NCI-H1436 (cell line): Measurements from ENCODE around the gene KRTAP5-5.
"Not testable (repeated sequence)": the region's sequence is repeated elsewhere in the genome, so short reads cannot be mapped to it uniquely, and the experiment has no call there.

ENCODE experiments used
- DNase-seq: peaks from one replicate; lab custom pipeline; 2025; lab: John Stamatoyannopoulos, UW

The KRTAP5-5 gene

GRCh38 chr11:1629326-1630185, at the start of gene KRTAP5-5:
TSS of gene KRTAP5-5 (plus strand) at chr11:1629775. CDS start at chr11:1629841, 66 bp downstream.
- DNase-seq: no peak

GRCh38 chr11:1581976-1582375, 47.6 kb upstream of the KRTAP5-5 start:
- DNase-seq: no peak

GRCh38 chr11:1582909-1583308, 46.7 kb upstream of the KRTAP5-5 start:
- not testable (repeated sequence) for DNase-seq

- not testable (repeated sequence) for DNase-seq
Measured at GRCh38 chr11:1584661-1585370, 44.8 kb upstream of the KRTAP5-5 start, which contains the start of gene KRTAP5-1. TSS of gene KRTAP5-1 (minus strand) at chr11:1585283. CDS start at chr11:1585249, 34 bp downstream.

GRCh38 chr11:1586699-1587098, 42.9 kb upstream of the KRTAP5-5 start:
- no peak for DNase-seq

GRCh38 chr11:1589191-1589963, 40.2 kb upstream of the KRTAP5-5 start:
- not testable (repeated sequence) for DNase-seq

- no peak for DNase-seq
Measured at GRCh38 chr11:1589996-1590395, 39.6 kb upstream of the KRTAP5-5 start.

GRCh38 chr11:1592628-1593027, 36.9 kb upstream of the KRTAP5-5 start:
- peak; percentile 30 for DNase-seq

- not testable (repeated sequence) for DNase-seq
Measured at GRCh38 chr11:1595994-1596575, 33.5 kb upstream of the KRTAP5-5 start.

GRCh38 chr11:1596576-1597121, 32.9 kb upstream of the KRTAP5-5 start:
- not testable (repeated sequence) for DNase-seq

- no peak for DNase-seq
Measured at GRCh38 chr11:1597331-1597993, 32.1 kb upstream of the KRTAP5-5 start.

GRCh38 chr11:1597994-1598380, 31.6 kb upstream of the KRTAP5-5 start, which contains the start of gene KRTAP5-2:
TSS of gene KRTAP5-2 (minus strand) at chr11:1598294. CDS start at chr11:1598250, 44 bp downstream.
- no peak for DNase-seq

GRCh38 chr11:1598406-1598805, 31.2 kb upstream of the KRTAP5-5 start:
- not testable (repeated sequence) for DNase-seq

GRCh38 chr11:1598816-1599215, 30.8 kb upstream of the KRTAP5-5 start:
- no peak for DNase-seq

GRCh38 chr11:1600626-1601025, 28.9 kb upstream of the KRTAP5-5 start:
- no peak for DNase-seq

GRCh38 chr11:1601663-1602062, 27.9 kb upstream of the KRTAP5-5 start:
- not testable (repeated sequence) for DNase-seq

GRCh38 chr11:1603629-1604028, 25.9 kb upstream of the KRTAP5-5 start:
- no peak for DNase-seq

- no peak for DNase-seq
Measured at GRCh38 chr11:1604181-1604580, 25.4 kb upstream of the KRTAP5-5 start.

GRCh38 chr11:1604711-1605110, 24.9 kb upstream of the KRTAP5-5 start:
- DNase-seq: no peak

GRCh38 chr11:1605923-1606322, 23.7 kb upstream of the KRTAP5-5 start:
- DNase-seq: not testable (repeated sequence)
